Panc1 (cell line): Measurements from ENCODE around the gene RIMKLB. TPM values are rescaled to one million over a fixed set of nuclear protein-coding genes. Genes with fewer than 3 reads are reported as not detected.

Experiments used
- ATAC-seq: fragments of 200-7000 bp; cut with Tn5 transposase; 2 replicates; pipeline ENCODE4 v1.9.1; 2020; ENCODE audit warnings: mild to moderate bottlenecking, moderate library complexity
- BruUV-seq: library from RNA; stranded (reverse); fragments of 400-500 nt; replicated peaks from 2 replicates; lab custom pipeline; 2021; lab: Mats Ljungman, UMichigan
- CTCF ChIA-PET: fragments of 300-600 bp; sonication (Branson Sonifier 250); formaldehyde crosslinking; loops from one replicate; lab custom pipeline; 2022; ENCODE audit warnings: antibody characterized with exemption; lab: Charles Lee
- POLR2A ChIA-PET: fragments of 300-600 bp; sonication (Branson Sonifier 250); formaldehyde crosslinking; loops from one replicate; lab custom pipeline; 2022; ENCODE audit warnings: antibody characterized with exemption; lab: Charles Lee
- DNase-seq: peaks from one replicate; pipeline ENCODE4 v3.0.0-alpha.2; 2010; ENCODE audit warnings: low read depth, low spot score
- H3K27ac ChIP-seq: 2 replicates; pipeline ENCODE4 v1.5.1; 2011; ENCODE audit warnings: mild to moderate bottlenecking, low read length, inconsistent platforms
- H3K27me3 ChIP-seq: fragments of 200-500 bp; sonication (Bioruptor generic); 2 replicates; pipeline ENCODE4 v1.6.0; 2014; ENCODE audit warnings: low read length, inconsistent platforms; ENCODE audit not compliant: control insufficient read depth, insufficient read depth
- H3K36me3 ChIP-seq: fragments of 200-500 bp; sonication (Bioruptor generic); 2 replicates; pipeline ENCODE4 v1.5.1; 2014; ENCODE audit warnings: inconsistent platforms, mild to moderate bottlenecking, low read length, moderate library complexity; ENCODE audit not compliant: control insufficient read depth, insufficient read depth
- H3K4me1 ChIP-seq: 2 replicates; pipeline ENCODE4 v1.5.1; 2011; ENCODE audit warnings: inconsistent platforms, mild to moderate bottlenecking, low read length, moderate library complexity; ENCODE audit not compliant: control insufficient read depth, insufficient read depth
- H3K4me3 ChIP-seq, 2 experiments: 2 replicates each; pipeline ENCODE4 v1.5.1; 2011 to 2012; ENCODE audit warnings: low read depth in 2 of 2, low read length in 2 of 2, mild to moderate bottlenecking in 2 of 2, inconsistent platforms in 1 of 2, moderate library complexity in 1 of 2
- H3K9me3 ChIP-seq: fragments of 200-500 bp; sonication (Bioruptor generic); 2 replicates; pipeline ENCODE4 v1.5.1; 2014; ENCODE audit warnings: low read depth, mild to moderate bottlenecking, inconsistent platforms, low read length, moderate library complexity; ENCODE audit not compliant: control insufficient read depth, insufficient read depth
- CTCF ChIP-seq: fragments of 450-650 bp; IDR thresholded peaks from 2 replicates; pipeline ENCODE4 v1.5.1; 2017; ENCODE audit warnings: mild to moderate bottlenecking
- POLR2AphosphoS5 ChIP-seq: IDR thresholded peaks from 2 replicates; pipeline ENCODE4 v1.6.1; 2012; ENCODE audit warnings: mild to moderate bottlenecking, low read depth, low read length, moderate library complexity
- REST ChIP-seq, 2 experiments: IDR thresholded peaks; 2 replicates each; pipeline ENCODE4 v1.6.1; 2011 to 2012; ENCODE audit warnings: low read depth in 2 of 2, control low read depth in 1 of 2, low read length in 1 of 2, mild to moderate bottlenecking in 1 of 2, moderate library complexity in 1 of 2; ENCODE audit not compliant: insufficient read depth in 1 of 2
- SIN3A ChIP-seq: IDR thresholded peaks from 2 replicates; pipeline ENCODE4 v1.6.1; 2012; ENCODE audit warnings: low read depth, mild to moderate bottlenecking, low read length, moderate library complexity, borderline replicate concordance; ENCODE audit not compliant: insufficient read depth
- TCF7L2 ChIP-seq: IDR thresholded peaks from 2 replicates; pipeline ENCODE4 v1.6.1; 2011; ENCODE audit warnings: mild to moderate bottlenecking, low read depth, low read length, inconsistent platforms
- in situ Hi-C: cut with HindIII; loops from 2 replicates; pipeline ENCODE4 v1.10.0; 2016; ENCODE audit warnings: low sequenced_read_pairs, low pct_unique_long_range_greater_than_20kb
- intact Hi-C: fragments of 100-400 bp; cut with micrococcal nuclease; formaldehyde crosslinking; loops from one replicate; pipeline ENCODE4 v1.10.0; 2022; ENCODE audit not compliant: unreplicated experiment
- total RNA-seq: library from RNA; stranded (reverse); gene quantifications from one replicate; pipeline ENCODE4 v1.2.1, GENCODE V29; 2021; ENCODE audit not compliant: unreplicated experiment

The RIMKLB gene
- total RNA-seq, 1 experiment from 2014 or later, result 17.1 TPM

GRCh38 chr12:8687846-8688601, 9.8 kb upstream of the RIMKLB start:
- CTCF ChIA-PET, result no interaction called here
- Histone ChIP-seq H3K4me3 (no peak overlapping the region), H3K4me1 (no peaks in the 10 kb centered on the region), H3K36me3 (no peaks in the 10 kb centered on the region), H3K27ac (no peak overlapping the region), H3K9me3 (no peaks in the 10 kb centered on the region), H3K27me3 (no peaks in the 10 kb centered on the region)
- BruUV-seq, result no TSS peak
- ATAC-seq (0 out of 2 replicates have a peak, but pooled peaks have one; percentile 65), DNase-seq (no peak)
- in situ Hi-C loops, result no loop called here
- POLR2A ChIA-PET, result no interaction called here
- no peak for TF ChIP-seq SIN3A
- no peak for TF ChIP-seq REST (IDR thresholded peaks at IDR 0.05; ENCODE audit: insufficient read depth in 1 of 2, low read depth in 2 of 2, low read length in 1 of 2)
- no peak for TF ChIP-seq CTCF
- no peak for TF ChIP-seq TCF7L2
- no peak for TF ChIP-seq POLR2AphosphoS5
- intact Hi-C loops, result loop anchor here (10.0 kb wide), 1 partner anchor 357 kb away; no protein-coding TSS in a partner anchor

GRCh38 chr12:8689681-8690080, 8.1 kb upstream of the RIMKLB start:
- ChIA-PET POLR2A (no interaction called here), CTCF (no interaction called here)
- H3K4me1 ChIP-seq, result no peaks in the 10 kb centered on the region
- BruUV-seq, result no TSS peak
- ATAC-seq, result no peak
- in situ Hi-C loops (no loop called here), intact Hi-C loops (loop anchor here (10.0 kb wide), 1 partner anchor 355 kb away; no protein-coding TSS in a partner anchor)
- TF ChIP-seq REST (IDR thresholded peaks at IDR 0.05; ENCODE audit: insufficient read depth in 1 of 2, low read depth in 2 of 2, low read length in 1 of 2) (no peak), POLR2AphosphoS5 (no peak), CTCF (no peak), SIN3A (no peak)
- no peaks in the 10 kb centered on the region for H3K36me3 ChIP-seq
- H3K27ac ChIP-seq, result no peak overlapping the region
- no peaks in the 10 kb centered on the region for H3K9me3 ChIP-seq
- no peak overlapping the region for H3K4me3 ChIP-seq
- no peak for DNase-seq
- no peaks in the 10 kb centered on the region for H3K27me3 ChIP-seq
